NCI-H748 (cell line): Measurements from ENCODE around the gene KRT27.
"Not testable (repeated sequence)": the region's sequence is repeated elsewhere in the genome, so short reads cannot be mapped to it uniquely, and the experiment has no call there.

Experiments
- DNase-seq: peaks from one replicate; lab custom pipeline; 2025; ENCODE audit not compliant: unreplicated experiment; lab: John Stamatoyannopoulos, UW

The KRT27 gene, protein sequence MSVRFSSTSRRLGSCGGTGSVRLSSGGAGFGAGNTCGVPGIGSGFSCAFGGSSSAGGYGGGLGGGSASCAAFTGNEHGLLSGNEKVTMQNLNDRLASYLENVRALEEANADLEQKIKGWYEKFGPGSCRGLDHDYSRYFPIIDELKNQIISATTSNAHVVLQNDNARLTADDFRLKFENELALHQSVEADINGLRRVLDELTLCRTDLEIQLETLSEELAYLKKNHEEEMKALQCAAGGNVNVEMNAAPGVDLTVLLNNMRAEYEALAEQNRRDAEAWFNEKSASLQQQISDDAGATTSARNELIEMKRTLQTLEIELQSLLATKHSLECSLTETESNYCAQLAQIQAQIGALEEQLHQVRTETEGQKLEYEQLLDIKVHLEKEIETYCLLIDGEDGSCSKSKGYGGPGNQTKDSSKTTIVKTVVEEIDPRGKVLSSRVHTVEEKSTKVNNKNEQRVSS

DNA sequence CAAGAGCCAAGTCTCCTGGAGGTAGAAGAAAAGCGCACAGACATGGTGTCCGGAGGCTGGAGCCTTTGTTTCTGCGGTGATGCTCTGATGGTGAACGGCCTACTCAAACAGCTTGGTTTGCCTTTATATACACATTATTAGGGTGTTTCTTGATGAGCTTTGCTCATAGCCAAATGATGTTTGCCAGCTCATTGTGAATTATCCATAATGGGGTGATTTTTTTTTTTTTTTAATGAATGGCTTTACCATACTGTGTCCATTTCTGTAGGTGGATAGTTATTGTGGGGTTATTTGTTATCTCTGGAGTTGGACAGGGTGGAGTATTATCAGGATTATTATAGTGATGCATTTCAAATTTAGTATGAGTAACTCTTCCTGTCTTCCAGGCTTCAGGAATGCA, at the start of gene KRT27:
Gene KRT27, minus strand, starts transcription at position 101 of the 400 bp plus-strand sequence. Its CDS starts 57 bp downstream, at position 44.
- DNase-seq: no peak

DNA sequence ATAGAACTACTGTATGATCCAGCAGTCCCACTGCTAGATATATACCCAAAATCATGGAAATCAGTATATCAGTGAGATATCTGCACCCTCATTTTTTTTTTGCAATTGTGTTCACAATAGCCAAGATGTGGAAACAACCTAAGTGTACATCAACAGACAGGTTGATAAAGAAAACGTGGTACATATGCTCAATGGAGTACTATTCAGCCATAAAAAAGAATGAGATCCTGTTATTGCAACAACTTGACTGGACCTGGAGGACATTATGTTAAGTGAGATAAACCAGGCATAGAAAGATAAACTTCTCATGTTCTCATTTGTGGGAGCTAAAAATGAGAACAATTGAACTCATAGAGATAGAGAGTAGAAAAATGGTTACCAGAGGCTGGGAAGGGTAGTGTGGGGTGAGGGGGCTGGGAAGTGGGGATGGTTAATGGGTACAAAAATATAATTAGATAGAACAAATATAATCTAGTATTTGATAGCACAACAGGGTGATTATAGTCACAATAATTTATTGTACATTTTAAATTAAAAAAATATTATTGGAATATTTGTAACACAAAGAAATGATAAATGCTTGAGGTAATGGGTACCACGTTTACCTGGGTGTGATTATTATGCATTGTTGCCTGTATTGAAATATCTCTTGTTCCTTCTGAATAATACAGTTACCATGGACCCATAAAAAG, 47.9 kb upstream of the KRT27 start:
- no peak for DNase-seq

- no peak for DNase-seq
Measured at GRCh38 chr17:40828454-40829044, 46.2 kb upstream of the KRT27 start.

DNA sequence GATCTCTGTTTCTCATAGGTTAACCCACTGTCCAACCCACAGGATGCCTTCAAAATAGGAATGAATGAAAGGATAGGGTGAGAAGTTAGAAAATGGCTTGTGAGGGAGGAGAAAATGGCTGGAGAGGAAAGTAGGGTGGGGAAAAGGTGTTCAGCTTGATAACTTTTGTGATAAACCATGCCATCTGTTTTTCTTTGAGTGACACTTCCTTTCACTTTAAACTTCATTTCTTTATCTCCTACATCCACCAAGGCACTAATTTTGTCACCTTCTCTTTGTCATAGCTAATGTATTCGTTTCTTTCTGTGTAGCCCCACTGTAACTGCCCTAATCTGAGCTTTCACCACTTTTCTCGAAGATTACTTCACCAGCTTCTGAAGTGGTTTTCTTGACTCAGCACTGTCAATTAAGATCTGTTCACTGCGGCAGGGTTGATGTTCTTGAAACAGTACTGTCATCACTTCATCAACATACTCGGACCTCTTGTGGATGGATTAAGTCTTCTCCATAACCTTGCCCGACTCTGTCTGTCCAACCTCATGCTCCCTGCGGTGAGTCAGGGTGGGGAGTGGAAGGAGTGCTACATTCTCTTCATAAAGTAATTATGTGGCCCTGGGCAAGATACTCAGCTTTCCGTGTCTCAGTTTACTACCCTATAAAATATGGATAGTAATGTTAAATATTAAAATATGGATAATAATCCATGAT, 45.5 kb upstream of the KRT27 start:
- no peak for DNase-seq

GRCh38 chr17:40825599-40825998, 43.2 kb upstream of the KRT27 start:
- DNase-seq: no peak

DNA sequence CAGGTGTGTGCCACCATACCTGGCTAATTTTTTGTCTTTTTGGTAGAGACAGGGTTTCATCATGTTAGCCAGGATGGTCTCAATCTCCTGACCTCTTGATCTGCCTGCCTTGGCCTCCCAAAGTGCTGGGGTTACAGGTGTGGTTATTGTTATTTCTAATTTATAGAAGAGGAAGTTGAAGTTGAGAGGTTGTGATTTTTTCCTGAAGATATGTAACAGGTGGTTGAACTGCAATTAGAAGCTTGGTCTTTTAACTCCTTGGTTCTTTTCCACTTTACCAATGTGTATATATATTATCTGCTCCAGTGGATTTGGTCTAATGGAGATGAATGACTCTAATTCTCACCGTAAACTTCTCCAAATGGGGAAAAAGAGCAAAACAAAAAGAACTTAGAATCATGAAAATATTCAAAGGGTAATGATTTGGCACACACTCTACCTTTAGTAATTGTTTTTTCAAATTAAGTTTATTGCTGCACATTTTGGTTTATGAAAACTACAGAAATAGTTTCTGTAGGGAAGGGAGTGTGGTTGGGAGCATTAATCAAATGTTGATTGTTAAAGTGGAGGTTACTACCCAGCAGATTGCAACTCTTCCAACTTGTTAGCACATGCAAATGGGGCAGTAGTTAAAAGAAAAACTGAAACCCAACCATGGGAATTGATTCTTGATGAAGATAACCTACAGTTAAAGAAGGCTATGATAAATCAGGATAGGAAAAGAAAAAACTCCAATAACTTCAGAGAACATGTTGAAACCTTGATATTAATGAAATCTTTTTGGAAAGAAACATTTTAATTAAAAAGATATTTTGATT, 41.9 kb upstream of the KRT27 start:
- DNase-seq: no peak

DNA sequence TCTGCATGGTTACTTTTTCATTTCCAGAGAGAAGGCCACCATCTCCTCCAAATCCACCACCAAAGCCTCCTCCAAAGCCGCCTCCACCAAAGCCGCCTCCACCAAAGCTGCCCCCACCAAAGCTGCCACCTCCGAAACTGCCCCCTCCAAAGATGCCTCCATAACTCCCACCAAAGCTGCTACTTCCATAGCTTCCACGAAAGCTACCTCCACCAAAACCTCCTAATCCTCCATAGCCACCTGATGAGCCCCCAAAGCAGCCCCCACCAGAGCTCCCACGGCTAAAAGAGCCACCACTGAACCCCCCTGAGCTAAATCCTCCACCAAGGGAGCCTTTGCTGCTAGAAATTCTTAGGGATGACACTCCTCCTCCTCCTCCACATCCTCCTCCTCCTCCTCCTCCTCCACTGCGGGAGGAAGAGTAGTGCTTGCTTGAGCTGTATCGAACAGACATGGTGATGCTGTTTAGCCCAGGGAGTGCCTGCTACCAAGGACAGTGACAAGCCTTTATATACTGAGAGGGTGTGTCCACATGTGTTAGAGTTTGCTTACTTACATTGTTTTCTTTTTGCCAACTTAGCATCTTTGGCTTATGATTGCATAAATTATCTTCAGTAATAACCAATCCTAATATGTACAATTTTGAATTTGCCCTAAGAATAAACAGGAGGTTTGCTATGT, 39.9 kb upstream of the KRT27 start, which contains the start of gene KRT10:
Gene KRT10, minus strand, starts transcription at position 483 of the 681 bp plus-strand sequence. Its CDS starts 29 bp downstream, at position 454.
- DNase-seq: no peak

DNA sequence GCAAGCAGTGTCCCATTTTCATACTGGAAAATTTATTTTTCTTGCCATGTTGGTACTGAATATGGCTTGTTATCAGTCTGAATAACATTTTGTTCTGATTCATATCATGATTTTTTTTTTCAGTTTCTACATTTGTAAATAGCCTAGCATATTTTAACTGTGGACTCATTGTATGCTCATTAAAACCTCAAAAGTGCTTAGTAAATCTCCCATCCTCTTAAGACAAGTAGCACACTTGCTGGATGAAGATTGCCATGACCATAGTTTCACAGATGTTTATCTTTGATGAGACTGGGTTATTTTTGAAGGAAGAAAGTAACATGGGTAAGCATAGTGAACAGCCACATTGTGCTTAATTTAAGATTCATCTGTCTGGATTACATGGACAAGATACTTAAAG, 39.2 kb upstream of the KRT27 start:
- no peak for DNase-seq

DNA sequence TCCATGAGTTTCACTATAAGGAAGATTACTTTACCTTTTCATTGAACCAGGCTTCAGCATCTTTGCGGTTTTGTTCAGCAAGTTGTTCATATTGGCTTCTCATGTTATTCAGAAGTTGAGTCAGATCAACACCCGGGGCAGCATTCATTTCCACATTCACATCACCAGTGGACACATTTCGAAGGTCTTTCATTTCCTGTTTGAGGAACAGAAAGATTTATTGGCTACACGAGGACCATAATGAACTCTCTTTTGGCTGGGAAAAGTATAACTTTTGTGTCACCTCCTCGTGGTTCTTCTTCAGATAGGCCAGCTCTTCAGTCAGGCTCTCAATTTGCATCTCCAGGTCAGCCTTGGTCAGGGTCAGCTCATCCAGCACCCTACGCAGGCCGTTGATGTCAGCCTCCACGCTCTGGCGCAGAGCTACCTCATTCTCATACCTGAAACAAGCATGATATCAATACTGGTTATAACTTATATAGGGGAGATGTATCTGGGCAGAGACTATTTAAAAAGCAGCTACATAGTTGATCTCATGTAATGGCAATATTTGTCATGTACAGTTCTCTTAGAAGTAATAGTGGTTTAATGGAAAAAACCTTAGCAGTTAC, 38.0 kb upstream of the KRT27 start:
- no peak for DNase-seq

- DNase-seq: peak; percentile 5
Measured at GRCh38 chr17:40819528-40820125, 37.3 kb upstream of the KRT27 start.

DNA sequence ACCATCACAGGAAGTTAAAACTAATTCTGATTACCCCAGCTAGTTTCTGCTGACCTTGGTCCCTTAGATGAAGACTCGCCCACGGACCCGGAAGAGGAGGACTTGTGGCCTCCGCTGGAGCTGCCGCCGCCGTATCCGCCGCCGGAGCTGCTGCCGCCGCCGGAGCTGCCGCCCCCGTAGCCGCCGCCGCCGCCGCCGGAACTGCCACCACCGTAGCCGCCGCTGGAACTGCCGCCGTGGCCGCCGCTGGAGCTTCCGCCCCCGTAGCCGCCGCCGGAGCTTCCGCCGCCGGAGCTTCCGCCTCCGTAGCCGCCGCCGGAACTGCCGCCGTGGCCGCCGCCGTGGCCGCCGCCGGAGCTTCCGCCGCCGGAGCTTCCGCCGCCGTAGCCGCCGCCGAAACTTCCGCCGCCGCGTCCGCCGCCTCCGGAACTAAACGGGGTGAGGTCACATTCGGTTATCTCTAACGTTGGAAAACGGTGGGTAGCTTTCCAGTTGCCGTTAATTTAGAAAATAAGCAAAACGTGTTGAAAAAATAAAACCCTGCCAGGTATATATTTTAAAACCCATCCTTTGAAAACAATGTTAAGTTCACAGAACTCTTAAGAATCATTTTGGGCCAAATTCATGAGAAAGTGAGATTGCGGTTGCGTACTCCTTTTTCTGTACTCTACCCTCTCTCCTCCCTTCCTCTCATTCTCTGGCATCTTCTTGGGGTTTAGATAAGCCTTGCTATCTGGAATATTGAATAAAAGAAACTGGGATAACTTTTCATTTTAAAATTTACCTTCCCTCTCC, 36.6 kb upstream of the KRT27 start:
- DNase-seq: peak; percentile 82

GRCh38 chr17:40818343-40818732, 36.0 kb upstream of the KRT27 start:
- DNase-seq: no peak

DNA sequence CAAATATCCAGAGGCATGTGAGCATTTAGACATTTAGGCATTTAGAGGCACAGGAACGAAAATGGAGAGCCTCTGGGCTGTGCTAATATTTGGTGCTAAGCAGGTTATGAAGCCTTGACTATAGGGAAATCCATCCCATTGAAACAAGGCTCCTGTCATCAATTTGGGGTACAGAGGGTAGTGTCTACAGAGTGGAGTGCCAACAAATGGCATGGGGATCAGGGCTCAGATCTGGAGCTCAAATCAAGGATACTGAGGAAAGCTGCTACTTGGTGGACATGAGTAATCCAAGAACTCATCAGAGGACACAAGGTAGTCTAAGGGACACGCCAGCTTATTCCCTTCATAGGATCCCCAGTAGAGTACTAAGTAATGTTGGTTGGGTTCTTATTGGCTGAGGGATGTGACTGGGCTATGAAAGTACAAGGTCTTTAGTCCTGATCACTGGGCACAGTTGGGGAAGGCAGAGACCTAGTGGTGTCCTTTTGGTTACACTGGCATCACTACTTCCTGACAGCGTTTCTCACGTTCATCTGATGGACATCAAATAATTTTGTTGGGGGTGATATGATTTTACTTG, 34.8 kb upstream of the KRT27 start:
- DNase-seq: no peak

DNA sequence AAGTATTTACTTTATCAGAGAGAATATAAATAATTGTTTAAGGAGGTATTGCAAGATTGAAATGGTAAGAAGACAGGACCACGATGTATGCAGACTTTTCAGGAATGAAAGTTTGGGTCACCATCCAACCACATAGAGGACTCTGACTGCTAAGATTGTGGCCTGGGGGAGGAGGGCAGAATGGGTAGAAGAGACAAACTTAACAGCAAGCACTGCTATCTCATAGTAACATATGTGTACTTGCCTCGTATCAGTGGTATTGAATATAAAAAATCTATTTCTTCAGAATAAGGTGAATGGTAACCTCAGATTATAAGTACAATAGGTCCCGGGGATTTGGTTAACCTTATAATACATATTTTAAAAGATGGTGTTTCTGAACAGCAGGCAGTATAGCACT, 34.2 kb upstream of the KRT27 start:
- DNase-seq: no peak

GRCh38 chr17:40815381-40815780, 33.0 kb upstream of the KRT27 start:
- no peak for DNase-seq

DNA sequence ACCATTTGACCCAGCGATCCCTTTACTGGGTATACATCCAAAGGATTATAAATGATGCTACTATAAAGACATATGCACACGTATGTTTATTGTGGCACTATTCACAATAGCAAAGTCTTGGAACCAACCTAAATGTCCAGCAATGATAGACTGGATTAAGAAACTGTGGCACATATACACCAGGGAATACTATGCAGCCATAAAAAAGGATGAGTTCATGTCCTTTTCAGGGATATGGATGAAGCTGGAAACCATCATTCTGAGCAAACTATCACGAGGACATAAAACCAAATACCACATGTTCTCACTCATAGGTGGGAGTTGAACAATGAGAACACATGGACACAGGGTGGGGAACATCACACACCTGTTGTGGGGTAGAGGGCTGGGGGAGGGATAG, 32.3 kb upstream of the KRT27 start:
- DNase-seq: not testable (repeated sequence)

DNA sequence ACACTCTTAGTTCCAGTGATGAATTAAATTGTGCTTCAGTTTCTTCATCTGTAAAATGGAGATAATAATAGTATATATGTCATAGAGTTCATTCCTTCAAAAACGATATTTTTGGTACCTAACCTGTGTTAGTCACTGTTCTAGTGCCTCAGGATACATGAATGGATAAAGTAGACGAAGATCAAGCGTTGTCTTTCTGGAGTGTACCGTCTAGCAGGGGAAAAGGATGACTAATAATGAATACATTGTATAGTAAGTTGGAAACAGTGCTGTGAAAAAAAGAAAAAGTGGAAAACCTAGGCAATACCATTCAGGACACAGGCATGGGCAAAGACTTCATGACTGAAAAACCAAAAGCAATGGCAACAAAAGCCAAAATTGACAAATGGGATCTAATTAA, 31.5 kb upstream of the KRT27 start:
- DNase-seq: no peak

DNA sequence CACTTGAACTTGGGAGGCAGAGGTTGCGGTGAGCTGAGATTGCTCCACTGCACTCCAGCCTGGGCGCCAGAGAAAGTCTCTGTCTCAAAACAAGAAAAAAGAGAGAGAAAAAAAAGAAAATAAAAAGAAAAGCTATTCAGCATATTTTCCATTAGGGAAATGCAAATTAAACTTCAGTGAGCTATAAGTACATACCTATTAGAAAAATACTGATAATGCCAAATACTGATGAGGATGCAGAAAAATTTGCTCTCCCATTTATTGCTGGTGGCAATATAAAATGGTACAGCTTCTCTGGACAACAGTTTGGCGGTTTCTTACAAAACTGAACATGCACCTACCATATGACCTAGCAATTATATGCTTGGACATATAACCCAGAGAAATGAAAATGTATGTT, 30.3 kb upstream of the KRT27 start:
- no peak for DNase-seq
